Ishikawa (cell line): ENCODE measurements around the gene DIP2B.

Experiments used
- CREB1 ChIP-seq: IDR thresholded peaks from 2 replicates; pipeline ENCODE4 v1.6.1; 2012; ENCODE audit warnings: low read depth
- EGR1 ChIP-seq: IDR thresholded peaks from 2 replicates; pipeline ENCODE4 v1.6.1; 2012
- EP300 ChIP-seq: IDR thresholded peaks from 2 replicates; pipeline ENCODE4 v1.6.1; 2012; ENCODE audit warnings: borderline replicate concordance
- FOXM1 ChIP-seq: IDR thresholded peaks from 2 replicates; pipeline ENCODE4 v1.6.1; 2012; ENCODE audit warnings: low read depth, borderline replicate concordance
- MAX ChIP-seq: IDR thresholded peaks from 2 replicates; pipeline ENCODE4 v1.6.1; 2012
- NFIC ChIP-seq: IDR thresholded peaks from 2 replicates; pipeline ENCODE4 v1.6.1; 2012
- RAD21 ChIP-seq: IDR thresholded peaks from 2 replicates; pipeline ENCODE4 v1.6.1; 2012; ENCODE audit warnings: low read depth
- REST ChIP-seq: IDR thresholded peaks from 2 replicates; pipeline ENCODE4 v1.6.1; 2012; ENCODE audit warnings: low read depth, mild to moderate bottlenecking
- TAF1 ChIP-seq: IDR thresholded peaks from 2 replicates; pipeline ENCODE4 v1.6.1; 2012; ENCODE audit warnings: low read depth, mild to moderate bottlenecking
- USF1 ChIP-seq: IDR thresholded peaks from 2 replicates; pipeline ENCODE4 v1.6.1; 2012
- YY1 ChIP-seq: IDR thresholded peaks from 2 replicates; pipeline ENCODE4 v1.6.1; 2012; ENCODE audit warnings: low read depth

- TF ChIP-seq EGR1 (no peak), RAD21 (no peak), YY1 (no peak), MAX (no peak), USF1 (no peak), EP300 (no peak), CREB1 (no peak), TAF1 (no peak), NFIC (no peak), FOXM1 (no peak), REST (no peak)
Measured at GRCh38 chr12:50642035-50642451, 137.3 kb downstream of the DIP2B start.
